Adrenal gland (tissue), 12 donors: Measurements from ENCODE around the gene LHX1. TPM values are rescaled to one million over a fixed set of nuclear protein-coding genes. Genes with fewer than 3 reads are reported as not detected.

ENCODE experiments used
- DNase-seq, 7 donors: peaks; one replicate each; pipeline ENCODE4 v3.0.0-alpha.2; 2019 to 2020
- H3K27ac ChIP-seq, 5 donors: fragments of 200-600 bp; sonication (generic) in 4 of 5; 1 replicate in 3 of 5; 2 replicates in 2 of 5; pipeline versions ENCODE4 v1.5.1 to v1.8.0; 2016 to 2020; ENCODE audit warnings: mild to moderate bottlenecking in 1 of 5
- H3K27me3 ChIP-seq: fragments of 200-600 bp; 2 replicates; pipeline ENCODE4 v1.8.0; 2021
- H3K36me3 ChIP-seq, 2 donors: fragments of 200-600 bp; replicated peaks in 1 of 2; 1 replicate in 1 of 2; 2 replicates in 1 of 2; pipeline versions ENCODE4 v1.5.1 to v1.8.0; 2018 to 2022
- H3K4me1 ChIP-seq, 2 donors: fragments of 200-600 bp; replicated peaks in 1 of 2; 1 replicate in 1 of 2; 2 replicates in 1 of 2; pipeline versions ENCODE4 v1.5.1 to v1.8.0; 2018 to 2021
- H3K4me3 ChIP-seq, 4 donors: fragments of 200-600 bp; sonication (generic) in 3 of 4; one replicate each; pipeline ENCODE4 v1.5.1; 2016 to 2018
- H3K9me3 ChIP-seq, 3 donors: fragments of 200-600 bp; sonication (generic) in 1 of 3; replicated peaks in 1 of 3; 1 replicate in 2 of 3; 2 replicates in 1 of 3; pipeline versions ENCODE4 v1.5.1 to v1.8.0; 2016 to 2021
- CTCF ChIP-seq, 6 experiments: fragments of 450-650 bp in 4 of 6; fragments of 200-600 bp in 2 of 6; sonication (generic) in 1 of 6; IDR thresholded peaks; 1 replicate in 5 of 6; 2 replicates in 1 of 6; pipeline versions ENCODE4 v1.5.1 to v1.8.0; 2016 to 2021; ENCODE audit warnings: antibody characterized with exemption in 6 of 6, mild to moderate bottlenecking in 2 of 6, moderate library complexity in 1 of 6
- POLR2A ChIP-seq, 2 donors: fragments of 450-650 bp; IDR thresholded peaks; one replicate each; pipeline ENCODE4 v1.6.1; 2017; ENCODE audit warnings: antibody characterized with exemption in 2 of 2, mild to moderate bottlenecking in 2 of 2, moderate library complexity in 1 of 2
- WGBS, 4 donors: extraction: QIAGEN DNeasy Blood & Tissue Kit in 2 of 4; methylation state at CpG; one replicate each; pipeline versions ENCODE4 v1.1.5 to v1.1.7; 2013 to 2017; 5-methylcytosine and 5-hydroxymethylcytosine counted together
- intact Hi-C, 2 donors: fragments of 100-400 bp; cut with DNase I; formaldehyde crosslinking; loops; one replicate each; pipeline versions ENCODE4 v1.14.1 to v1.15.0; 2022 to 2023
- polyA plus RNA-seq, 3 donors: library from polyadenylated mRNA; stranded (reverse); fragments of 200-250 nt in 2 of 3; fragments of 350-450 nt in 1 of 3; fragmentation: Illumina TruSeq in 1 of 3; extraction: RNeasy Lipid Tissue Mini Kit (QIAGEN cat#74804) in 1 of 3; gene quantifications; one replicate each; pipeline ENCODE4 v1.2.3, GENCODE V29; 2013 to 2014
- total RNA-seq, 9 donors: library from RNA; depleted of rRNA in 4 of 9; stranded (reverse); fragments of >200 nt in 4 of 9; fragments of 120-200 nt in 1 of 9; fragmentation: NEBNext Ultra II Directional in 1 of 9; extraction: Animal tissue kit (Norgen Biotek cat#: 25700) in 1 of 9; gene quantifications; one replicate each; pipeline versions ENCODE4 v1.1.0 to v1.2.4, GENCODE V29; 2013 to 2023
- donor health status: healthy with polysubstance abuse.
- donor health status: Bipolar disorder and iron deficiency.
- donor health status: DM: yes; HTN: yes; CAD: no.
- donor health status: DM: no; HTN: no; CAD: no.
- donor health status: DM: no; HTN: no; CAD: no.
- donor health status: DM: yes; HTN: yes; CAD: no.

Gene LHX1
- total and polyA plus RNA-seq, 12 donors: not detected

GRCh38 chr17:36919407-36919968 lies 17.8 kb upstream of the LHX1 start:
- no peak for DNase-seq
- H3K36me3 ChIP-seq: no peaks in the 10 kb centered on the region
- peaks cover 7% of the 10 kb centered on the region for H3K27me3 ChIP-seq
- H3K27ac ChIP-seq: no peak overlapping the region
- H3K4me1 ChIP-seq: no peaks in the 10 kb centered on the region
- no peaks in the 10 kb centered on the region for H3K9me3 ChIP-seq
- intact Hi-C loops: no loop called here
- H3K4me3 ChIP-seq: no peak overlapping the region
- WGBS, 4 donors: 68 to 77% (median 72%) methylated on average over 7 of the region's 7 CpGs
- TF ChIP-seq POLR2A (IDR thresholded peaks at IDR 0.05): no peak
- TF ChIP-seq CTCF (IDR thresholded peaks at IDR 0.05): no peak

- Histone ChIP-seq H3K4me1 (no peaks in the 10 kb centered on the region), H3K27me3 (peaks cover 11% of the 10 kb centered on the region), H3K36me3 (no peaks in the 10 kb centered on the region), H3K4me3 (no peak overlapping the region), H3K9me3 (no peaks in the 10 kb centered on the region), H3K27ac (no peak overlapping the region)
- WGBS, 4 donors: 52 to 63% (median 55%) methylated on average over 14 to 18 of the region's 18 CpGs
- intact Hi-C loops: no loop called here
- no peak for DNase-seq
- no peak for TF ChIP-seq POLR2A (IDR thresholded peaks at IDR 0.05)
- no peak for TF ChIP-seq CTCF (IDR thresholded peaks at IDR 0.05)
Observed at GRCh38 chr17:36920032-36921005, 17.0 kb upstream of the LHX1 start.

- H3K4me3 ChIP-seq: no peak overlapping the region
- H3K27me3 ChIP-seq: peaks cover 20% of the 10 kb centered on the region
- TF ChIP-seq POLR2A (IDR thresholded peaks at IDR 0.05) (no peak), CTCF (IDR thresholded peaks at IDR 0.05) (no peak)
- no peak for DNase-seq
- H3K9me3 ChIP-seq: no peaks in the 10 kb centered on the region
- no peaks in the 10 kb centered on the region for H3K36me3 ChIP-seq
- H3K4me1 ChIP-seq: no peaks in the 10 kb centered on the region
- intact Hi-C loops: no loop called here
- H3K27ac ChIP-seq: no peak overlapping the region
- 70 to 84% (median 83%) methylated on average over 7 of the region's 7 CpGs for WGBS, 4 donors
Observed at GRCh38 chr17:36921095-36921851, 16.0 kb upstream of the LHX1 start.

GRCh38 chr17:36922175-36922574 lies 15.1 kb upstream of the LHX1 start:
- intact Hi-C loops: no loop called here
- peaks cover 29% of the 10 kb centered on the region for H3K27me3 ChIP-seq
- no peaks in the 10 kb centered on the region for H3K9me3 ChIP-seq
- no peak for DNase-seq
- TF ChIP-seq POLR2A (IDR thresholded peaks at IDR 0.05): no peak
- no peak for TF ChIP-seq CTCF (IDR thresholded peaks at IDR 0.05)
- H3K27ac ChIP-seq: no peak overlapping the region
- no peak overlapping the region for H3K4me3 ChIP-seq
- H3K36me3 ChIP-seq: no peaks in the 10 kb centered on the region
- no peaks in the 10 kb centered on the region for H3K4me1 ChIP-seq
